ENCODE measurements around the gene CASP8. TPM values are rescaled to one million over a fixed set of nuclear protein-coding genes. Genes with fewer than 3 reads are reported as not detected.
A peak's percentile ranks its signal among the peaks of the same experiment; 100 is the strongest.

Gene CASP8
- total and polyA plus RNA-seq, 2 of the 13 experiments (the other 11 are each of a cell fraction or from before 2014, with no cell fraction given) = 25.0 to 52.8 TPM

- TF ChIP-seq FOXJ3 (CRISPR knock-in tag; IDR thresholded peaks at IDR 0.05; ENCODE audit: borderline replicate concordance) (peak; percentile 43), PATZ1 (CRISPR knock-in tag; IDR thresholded peaks at IDR 0.05) (no peak), NKX3-1 (CRISPR knock-in tag; IDR thresholded peaks at IDR 0.05) (peak; percentile 13; the same call in 1 of the 2 replicates), NR2F2 (IDR thresholded peaks at IDR 0.05; ENCODE audit: borderline replicate concordance, low read depth) (0 out of 2 replicates have a peak, but pooled peaks have one; percentile 27), ZGPAT (CRISPR knock-in tag; IDR thresholded peaks at IDR 0.05) (no peak), YEATS2 (CRISPR knock-in tag; IDR thresholded peaks at IDR 0.05; ENCODE audit: borderline replicate concordance) (no peak), ZNF430 (CRISPR knock-in tag; IDR thresholded peaks at IDR 0.05) (peak; percentile 52; the same call in 1 of the 2 replicates), HOXA7 (CRISPR knock-in tag; IDR thresholded peaks at IDR 0.05) (no peak), ZNF432 (CRISPR knock-in tag; IDR thresholded peaks at IDR 0.05; ENCODE audit: borderline replicate concordance) (no peak), ZC3H13 (CRISPR knock-in tag; IDR thresholded peaks at IDR 0.05) (peak; percentile 48; the same call in 1 of the 2 replicates), ZBTB34 (CRISPR knock-in tag; IDR thresholded peaks at IDR 0.05) (peak; percentile 9), KLF12 (CRISPR knock-in tag; IDR thresholded peaks at IDR 0.05; ENCODE audit: borderline replicate concordance) (0 out of 2 replicates have a peak, but pooled peaks have one; percentile 1), DR1 (CRISPR knock-in tag; IDR thresholded peaks at IDR 0.05) (0 out of 2 replicates have a peak, but pooled peaks have one; percentile 1), ZNF124 (CRISPR knock-in tag; IDR thresholded peaks at IDR 0.05) (peak; percentile 4; the same call in 1 of the 2 replicates), ZNF678 (CRISPR knock-in tag; IDR thresholded peaks at IDR 0.05) (no peak)
- TF ChIP-seq, protein P1, sequence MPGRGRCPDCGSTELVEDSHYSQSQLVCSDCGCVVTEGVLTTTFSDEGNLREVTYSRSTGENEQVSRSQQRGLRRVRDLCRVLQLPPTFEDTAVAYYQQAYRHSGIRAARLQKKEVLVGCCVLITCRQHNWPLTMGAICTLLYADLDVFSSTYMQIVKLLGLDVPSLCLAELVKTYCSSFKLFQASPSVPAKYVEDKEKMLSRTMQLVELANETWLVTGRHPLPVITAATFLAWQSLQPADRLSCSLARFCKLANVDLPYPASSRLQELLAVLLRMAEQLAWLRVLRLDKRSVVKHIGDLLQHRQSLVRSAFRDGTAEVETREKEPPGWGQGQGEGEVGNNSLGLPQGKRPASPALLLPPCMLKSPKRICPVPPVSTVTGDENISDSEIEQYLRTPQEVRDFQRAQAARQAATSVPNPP (CRISPR knock-in tag; IDR thresholded peaks at IDR 0.05) = 0 out of 2 replicates have a peak, but pooled peaks have one; percentile 27
- TF ChIP-seq, protein P2, sequence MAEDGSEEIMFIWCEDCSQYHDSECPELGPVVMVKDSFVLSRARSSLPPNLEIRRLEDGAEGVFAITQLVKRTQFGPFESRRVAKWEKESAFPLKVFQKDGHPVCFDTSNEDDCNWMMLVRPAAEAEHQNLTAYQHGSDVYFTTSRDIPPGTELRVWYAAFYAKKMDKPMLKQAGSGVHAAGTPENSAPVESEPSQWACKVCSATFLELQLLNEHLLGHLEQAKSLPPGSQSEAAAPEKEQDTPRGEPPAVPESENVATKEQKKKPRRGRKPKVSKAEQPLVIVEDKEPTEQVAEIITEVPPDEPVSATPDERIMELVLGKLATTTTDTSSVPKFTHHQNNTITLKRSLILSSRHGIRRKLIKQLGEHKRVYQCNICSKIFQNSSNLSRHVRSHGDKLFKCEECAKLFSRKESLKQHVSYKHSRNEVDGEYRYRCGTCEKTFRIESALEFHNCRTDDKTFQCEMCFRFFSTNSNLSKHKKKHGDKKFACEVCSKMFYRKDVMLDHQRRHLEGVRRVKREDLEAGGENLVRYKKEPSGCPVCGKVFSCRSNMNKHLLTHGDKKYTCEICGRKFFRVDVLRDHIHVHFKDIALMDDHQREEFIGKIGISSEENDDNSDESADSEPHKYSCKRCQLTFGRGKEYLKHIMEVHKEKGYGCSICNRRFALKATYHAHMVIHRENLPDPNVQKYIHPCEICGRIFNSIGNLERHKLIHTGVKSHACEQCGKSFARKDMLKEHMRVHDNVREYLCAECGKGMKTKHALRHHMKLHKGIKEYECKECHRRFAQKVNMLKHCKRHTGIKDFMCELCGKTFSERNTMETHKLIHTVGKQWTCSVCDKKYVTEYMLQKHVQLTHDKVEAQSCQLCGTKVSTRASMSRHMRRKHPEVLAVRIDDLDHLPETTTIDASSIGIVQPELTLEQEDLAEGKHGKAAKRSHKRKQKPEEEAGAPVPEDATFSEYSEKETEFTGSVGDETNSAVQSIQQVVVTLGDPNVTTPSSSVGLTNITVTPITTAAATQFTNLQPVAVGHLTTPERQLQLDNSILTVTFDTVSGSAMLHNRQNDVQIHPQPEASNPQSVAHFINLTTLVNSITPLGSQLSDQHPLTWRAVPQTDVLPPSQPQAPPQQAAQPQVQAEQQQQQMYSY (CRISPR knock-in tag; IDR thresholded peaks at IDR 0.05) = 0 out of 2 replicates have a peak, but pooled peaks have one; percentile 1
Measured at GRCh38 chr2:201232467-201232815, 27.9 kb upstream of the CASP8 start (continued).

Measured in HepG2 (cell line).